ENCODE results near the gene PTPRG.

Gene PTPRG

GRCh38 chr3:61663356-61664104 is 102.2 kb downstream of the PTPRG start:
- DNase-seq: no peak

- no peak for DNase-seq
Measured at GRCh38 chr3:61664105-61664482, 102.7 kb downstream of the PTPRG start.

GRCh38 chr3:61665121-61665520 is 103.8 kb downstream of the PTPRG start:
- DNase-seq: no peak

- no peak for DNase-seq
Measured at GRCh38 chr3:61665987-61666386, 104.6 kb downstream of the PTPRG start.

GRCh38 chr3:61666615-61667330 is 105.4 kb downstream of the PTPRG start:
- no peak for DNase-seq

GRCh38 chr3:61667383-61667782 is 106.0 kb downstream of the PTPRG start:
- DNase-seq: no peak

GRCh38 chr3:61667814-61668213 is 106.4 kb downstream of the PTPRG start:
- no peak for DNase-seq

GRCh38 chr3:61668317-61668864 is 107.0 kb downstream of the PTPRG start:
- DNase-seq: no peak

GRCh38 chr3:61669203-61669602 is 107.8 kb downstream of the PTPRG start:
- no peak for DNase-seq

- DNase-seq: peak; percentile 22
Measured at GRCh38 chr3:61669668-61670299, 108.4 kb downstream of the PTPRG start.

- DNase-seq: no peak
Measured at GRCh38 chr3:61673651-61674050, 112.3 kb downstream of the PTPRG start.

- no peak for DNase-seq
Measured at GRCh38 chr3:61674596-61674995, 113.2 kb downstream of the PTPRG start.

GRCh38 chr3:61679026-61679425 is 117.7 kb downstream of the PTPRG start:
- no peak for DNase-seq

GRCh38 chr3:61680617-61681016 is 119.2 kb downstream of the PTPRG start:
- no peak for DNase-seq

- no peak for DNase-seq
Measured at GRCh38 chr3:61681636-61682035, 120.3 kb downstream of the PTPRG start.

GRCh38 chr3:61682671-61683548 is 121.5 kb downstream of the PTPRG start:
- DNase-seq: no peak

GRCh38 chr3:61683549-61684236 is 122.3 kb downstream of the PTPRG start:
- no peak for DNase-seq

- DNase-seq: no peak
Measured at GRCh38 chr3:61684386-61684785, 123.0 kb downstream of the PTPRG start.

GRCh38 chr3:61685755-61686154 is 124.4 kb downstream of the PTPRG start:
- DNase-seq: peak; percentile 77

GRCh38 chr3:61686228-61686648 is 124.9 kb downstream of the PTPRG start:
- no peak for DNase-seq

- no peak for DNase-seq
Measured at GRCh38 chr3:61687206-61687605, 125.8 kb downstream of the PTPRG start.

Measured in NCI-H2029 treated with DMSO at 0.1 percent for 48 hours (cell line).